ENCODE data around the gene NBR1. TPM values are rescaled to one million over a fixed set of nuclear protein-coding genes. Genes with fewer than 3 reads are reported as not detected.
A peak's percentile ranks its signal among the peaks of the same experiment; 100 is the strongest.

Gene NBR1
- polyA plus RNA-seq, 3 donors = 40.4 to 88.5 (median 64.0) TPM

DNA sequence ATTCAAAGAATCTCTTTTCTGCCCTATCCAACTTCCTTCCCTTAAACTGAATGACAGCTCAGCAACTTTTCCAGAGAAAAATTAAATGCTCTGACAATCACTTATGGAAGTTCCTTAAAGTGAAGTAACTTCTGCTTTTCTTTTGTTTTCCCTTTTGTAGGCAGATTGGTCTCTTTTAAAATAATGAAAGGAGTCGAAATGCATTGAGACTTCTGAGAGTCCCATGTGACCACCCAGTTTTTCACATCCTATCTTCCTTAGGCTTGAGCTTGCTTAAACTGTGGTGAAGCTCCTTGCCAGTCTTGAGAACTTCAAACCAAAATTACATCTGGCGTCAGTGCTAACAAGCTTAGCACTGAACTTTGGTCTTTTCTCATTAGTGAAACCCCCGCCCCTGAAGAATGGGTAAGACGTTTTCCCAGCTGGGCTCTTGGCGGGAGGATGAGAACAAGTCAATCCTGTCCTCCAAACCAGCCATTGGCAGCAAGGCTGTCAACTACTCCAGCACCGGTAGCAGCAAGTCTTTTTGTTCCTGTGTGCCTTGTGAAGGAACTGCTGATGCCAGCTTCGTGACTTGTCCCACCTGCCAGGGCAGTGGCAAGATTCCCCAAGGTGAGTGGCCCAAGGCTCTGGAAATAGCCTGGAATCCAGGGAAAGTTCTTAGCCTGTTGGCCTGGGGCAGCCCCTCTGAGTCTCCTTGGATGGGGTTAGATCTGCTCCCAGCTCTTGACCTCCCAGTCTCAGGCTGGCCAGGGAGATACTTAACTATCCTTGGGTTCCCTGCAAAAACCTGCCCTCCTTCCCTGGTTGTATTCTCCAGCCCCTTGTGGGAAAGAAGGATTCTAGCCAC, 41.9 kb downstream of the NBR1 start:
- peak overlapping the region; percentile 84 to 85 for H3K27ac ChIP-seq (ENCODE audit: low read depth in 1 of 2, low read length in 2 of 2)
- peak overlapping the region; percentile 73 to 96 (median 82) for H3K4me3 ChIP-seq (replicated peaks in 1 of 3; ENCODE audit: low read depth in 2 of 3, low read length in 3 of 3)
- Mint-ChIP-seq H3K4me1 (peaks cover 36% of the 10 kb centered on the region), H3K9me3 (peaks cover 0 to 2% (median 0%) of the 10 kb centered on the region in 7 donors), H3K4me3 (peak overlapping the region; percentile 98), H3K36me3 (peaks cover 55 to 68% of the 10 kb centered on the region in 2 donors), H3K27ac (peak overlapping the region; percentile 91 to 97 (median 95)), H3K27me3 (ENCODE audit: low read depth in 3 of 3) (peaks cover 0 to 2% (median 1%) of the 10 kb centered on the region in 3 donors)
- no peaks in the 10 kb centered on the region for H3K9me3 ChIP-seq (replicated peaks in 1 of 2; ENCODE audit: control insufficient read depth in 1 of 2, insufficient read depth in 1 of 2, low read length in 2 of 2)
- WGBS (ENCODE audit: insufficient coverage) = 37% methylated on average over 3 of the region's 7 CpGs
- peaks cover 61 to 71% of the 10 kb centered on the region in 2 donors for H3K36me3 ChIP-seq (replicated peaks in 1 of 2; ENCODE audit: control insufficient read depth in 1 of 2, insufficient read depth in 2 of 2, low read length in 2 of 2)
- peak overlapping the region; percentile 77 for H3K9ac ChIP-seq (ENCODE audit: insufficient read depth, low read length, poor library complexity, severe bottlenecking)
- peaks cover 29 to 36% of the 10 kb centered on the region in 2 donors for H3K4me1 ChIP-seq (ENCODE audit: control insufficient read depth in 1 of 2, insufficient read depth in 2 of 2, low read length in 2 of 2)
- peak overlapping the region; percentile 71 for H2AFZ ChIP-seq (ENCODE audit: insufficient read depth, low read depth, low read length, poor library complexity, severe bottlenecking)
- intact Hi-C loops (cut with micrococcal nuclease) = loop anchor here in 1 of 2 donors (5.0 kb wide), 1 partner anchor 104 kb away; no protein-coding TSS in a partner anchor
- peaks cover 19% of the 10 kb centered on the region for H3K79me2 ChIP-seq (ENCODE audit: insufficient read depth, low read length)
- H3K4me2 ChIP-seq (replicated peaks; ENCODE audit: extremely low read depth, low read length, poor library complexity, severe bottlenecking) = peak overlapping the region; percentile 96
- peaks cover 54% of the 10 kb centered on the region for H4K20me1 ChIP-seq (ENCODE audit: insufficient read depth, low read length)
- TF ChIP-seq, protein P1, sequence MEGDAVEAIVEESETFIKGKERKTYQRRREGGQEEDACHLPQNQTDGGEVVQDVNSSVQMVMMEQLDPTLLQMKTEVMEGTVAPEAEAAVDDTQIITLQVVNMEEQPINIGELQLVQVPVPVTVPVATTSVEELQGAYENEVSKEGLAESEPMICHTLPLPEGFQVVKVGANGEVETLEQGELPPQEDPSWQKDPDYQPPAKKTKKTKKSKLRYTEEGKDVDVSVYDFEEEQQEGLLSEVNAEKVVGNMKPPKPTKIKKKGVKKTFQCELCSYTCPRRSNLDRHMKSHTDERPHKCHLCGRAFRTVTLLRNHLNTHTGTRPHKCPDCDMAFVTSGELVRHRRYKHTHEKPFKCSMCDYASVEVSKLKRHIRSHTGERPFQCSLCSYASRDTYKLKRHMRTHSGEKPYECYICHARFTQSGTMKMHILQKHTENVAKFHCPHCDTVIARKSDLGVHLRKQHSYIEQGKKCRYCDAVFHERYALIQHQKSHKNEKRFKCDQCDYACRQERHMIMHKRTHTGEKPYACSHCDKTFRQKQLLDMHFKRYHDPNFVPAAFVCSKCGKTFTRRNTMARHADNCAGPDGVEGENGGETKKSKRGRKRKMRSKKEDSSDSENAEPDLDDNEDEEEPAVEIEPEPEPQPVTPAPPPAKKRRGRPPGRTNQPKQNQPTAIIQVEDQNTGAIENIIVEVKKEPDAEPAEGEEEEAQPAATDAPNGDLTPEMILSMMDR (IDR thresholded peaks at IDR 0.05) = no peak
- H3K27me3 ChIP-seq (ENCODE audit: control insufficient read depth in 2 of 2, insufficient read depth in 2 of 2, low read length in 2 of 2) = no peaks in the 10 kb centered on the region
- peak; percentile 25 to 82 (median 74) for DNase-seq

DNA sequence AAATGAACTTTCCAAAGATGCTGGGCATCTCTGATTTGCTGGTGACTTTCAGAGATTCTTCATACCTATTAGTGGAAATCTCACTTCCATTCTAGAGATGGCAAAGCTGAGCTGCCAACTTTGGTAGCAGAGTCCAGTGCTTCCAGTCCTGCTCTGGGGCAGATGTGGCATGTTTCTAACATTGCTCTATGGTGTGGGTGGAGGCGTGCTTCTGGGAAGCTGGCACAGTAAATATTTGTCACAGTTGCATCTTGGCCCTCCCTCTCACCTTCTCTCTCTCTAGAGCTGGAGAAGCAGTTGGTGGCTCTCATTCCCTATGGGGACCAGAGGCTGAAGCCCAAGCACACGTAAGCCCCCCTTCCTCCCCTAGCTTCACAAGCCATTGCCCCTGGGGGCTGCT, 42.5 kb downstream of the NBR1 start:
- H3K27me3 Mint-ChIP-seq (ENCODE audit: low read depth in 3 of 3) = peaks cover 0 to 2% (median 1%) of the 10 kb centered on the region in 3 donors
- no peak for DNase-seq
- peaks cover 54% of the 10 kb centered on the region for H4K20me1 ChIP-seq (ENCODE audit: insufficient read depth, low read length)
- peaks cover 29 to 36% of the 10 kb centered on the region in 2 donors for H3K4me1 ChIP-seq (ENCODE audit: control insufficient read depth in 1 of 2, insufficient read depth in 2 of 2, low read length in 2 of 2)
- H3K9ac ChIP-seq (ENCODE audit: insufficient read depth, low read length, poor library complexity, severe bottlenecking) = peak overlapping the region; percentile 77
- peaks cover 19% of the 10 kb centered on the region for H3K79me2 ChIP-seq (ENCODE audit: insufficient read depth, low read length)
- peaks cover 53 to 68% of the 10 kb centered on the region in 2 donors for H3K36me3 Mint-ChIP-seq
- peak overlapping the region in 1 of 3 experiments; percentile 96 for H3K4me3 ChIP-seq (replicated peaks in 1 of 3; ENCODE audit: low read depth in 2 of 3, low read length in 3 of 3)
- WGBS (ENCODE audit: insufficient coverage) = 100% methylated on average over 1 of the region's 2 CpGs
- H3K27me3 ChIP-seq (ENCODE audit: control insufficient read depth in 2 of 2, insufficient read depth in 2 of 2, low read length in 2 of 2) = no peaks in the 10 kb centered on the region
- H3K9me3 Mint-ChIP-seq = peaks cover 0 to 2% (median 0%) of the 10 kb centered on the region in 7 donors
- H3K9me3 ChIP-seq (replicated peaks in 1 of 2; ENCODE audit: control insufficient read depth in 1 of 2, insufficient read depth in 1 of 2, low read length in 2 of 2) = no peaks in the 10 kb centered on the region
- peak overlapping the region in 1 of 2 donors; percentile 85 for H3K27ac ChIP-seq (ENCODE audit: low read depth in 1 of 2, low read length in 2 of 2)
- peak overlapping the region; percentile 96 for H3K4me2 ChIP-seq (replicated peaks; ENCODE audit: extremely low read depth, low read length, poor library complexity, severe bottlenecking)
- peaks cover 36% of the 10 kb centered on the region for H3K4me1 Mint-ChIP-seq
- TF ChIP-seq, protein P1 (IDR thresholded peaks at IDR 0.05) = no peak
- peak overlapping the region in 4 of 7 donors; percentile 82 to 97 (median 95) for H3K27ac Mint-ChIP-seq
- H3K4me3 Mint-ChIP-seq = peak overlapping the region; percentile 98
- H2AFZ ChIP-seq (ENCODE audit: insufficient read depth, low read depth, low read length, poor library complexity, severe bottlenecking) = no peak overlapping the region
- intact Hi-C loops (cut with micrococcal nuclease) = loop anchor here in 1 of 2 donors (5.0 kb wide), 1 partner anchor 104 kb away; no protein-coding TSS in a partner anchor
- peaks cover 57 to 71% of the 10 kb centered on the region in 2 donors for H3K36me3 ChIP-seq (replicated peaks in 1 of 2; ENCODE audit: control insufficient read depth in 1 of 2, insufficient read depth in 2 of 2, low read length in 2 of 2)

Data from CD14-positive monocyte (primary cell).